ENCODE results near the gene TCF7L1.

TCF7L1 gene

GRCh38 chr2:85169581-85169980 lies 36.4 kb downstream of the TCF7L1 start:
- H3K79me2 ChIP-seq (ENCODE audit: insufficient read depth, low read length), result no peaks in the 10 kb centered on the region

DNA sequence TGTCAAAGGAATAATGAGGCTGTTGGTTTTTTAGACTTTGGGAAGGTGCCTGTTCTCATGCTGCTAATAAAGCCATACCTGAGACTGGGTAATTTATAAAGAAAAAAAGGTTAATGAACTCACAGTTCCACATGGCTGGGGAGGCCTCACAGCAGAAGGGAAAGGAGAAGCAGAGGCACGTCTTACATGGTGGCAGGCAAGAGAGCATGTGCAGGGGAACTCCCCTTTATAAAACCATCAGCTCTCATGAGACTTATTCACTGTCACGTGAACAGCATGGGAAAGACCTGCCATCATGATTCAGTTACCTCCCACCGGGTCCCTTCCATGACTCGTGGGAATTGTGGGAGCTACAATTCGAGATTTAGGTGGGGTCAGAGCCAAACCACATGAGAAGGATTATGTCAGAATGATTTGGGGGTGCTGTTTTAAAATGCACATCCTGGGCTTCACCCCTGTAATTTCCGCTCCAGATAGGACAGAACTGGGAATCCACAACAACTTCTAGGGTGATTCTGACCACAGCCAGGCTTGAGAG lies 37.8 kb downstream of the TCF7L1 start:
- no peaks in the 10 kb centered on the region for H3K27me3 ChIP-seq (ENCODE audit: insufficient read depth, low read length)
- no peak overlapping the region for H3K9ac ChIP-seq (ENCODE audit: low read length)
- no peaks in the 10 kb centered on the region for H3F3A ChIP-seq (ENCODE audit: insufficient read depth, low read length)
- no peaks in the 10 kb centered on the region; the same call in 1 of the 2 replicates for H3K36me3 ChIP-seq (ENCODE audit: insufficient read depth, low read length)
- H3K79me2 ChIP-seq (ENCODE audit: insufficient read depth, low read length), result no peaks in the 10 kb centered on the region
- no peak overlapping the region for H3K27ac ChIP-seq (ENCODE audit: low read depth, low read length, poor library complexity, severe bottlenecking)
- no peaks in the 10 kb centered on the region for H4K20me1 ChIP-seq (ENCODE audit: insufficient read depth, low read length)
- no peaks in the 10 kb centered on the region for H3K9me2 ChIP-seq (ENCODE audit: low read depth, low read length)
- H3K9me3 ChIP-seq (ENCODE audit: low read length), result 0 out of 2 replicates have a peak, but pooled peaks cover 3% of the 10 kb centered on the region
- H3K4me2 ChIP-seq (ENCODE audit: low read length), result no peak overlapping the region
- no peaks in the 10 kb centered on the region for H3K4me1 ChIP-seq (ENCODE audit: insufficient read depth, low read length, severe bottlenecking)
- no peak overlapping the region for H2AFZ ChIP-seq (ENCODE audit: low read length)
- H3K4me3 ChIP-seq (ENCODE audit: low read depth, low read length, poor library complexity, severe bottlenecking), result no peak overlapping the region
- TF ChIP-seq CTCF (IDR thresholded peaks at IDR 0.05; ENCODE audit: low read length) (no peak), EZH2 (IDR thresholded peaks at IDR 0.05; ENCODE audit: borderline replicate concordance, low read length) (no peak)

More at GRCh38 chr2:85169581-85169980, 36.4 kb downstream of the TCF7L1 start:
- no peaks in the 10 kb centered on the region; the same call in 1 of the 2 replicates for H3K36me3 ChIP-seq (ENCODE audit: insufficient read depth, low read length)
- no peaks in the 10 kb centered on the region for H3K4me1 ChIP-seq (ENCODE audit: insufficient read depth, low read length, severe bottlenecking)
- no peak for TF ChIP-seq CTCF (IDR thresholded peaks at IDR 0.05; ENCODE audit: low read length)
- TF ChIP-seq EZH2 (IDR thresholded peaks at IDR 0.05; ENCODE audit: borderline replicate concordance, low read length), result no peak
- H3K9me2 ChIP-seq (ENCODE audit: low read depth, low read length), result no peaks in the 10 kb centered on the region
- H3K27me3 ChIP-seq (ENCODE audit: insufficient read depth, low read length), result no peaks in the 10 kb centered on the region
- no peak overlapping the region for H3K9ac ChIP-seq (ENCODE audit: low read length)
- no peaks in the 10 kb centered on the region for H4K20me1 ChIP-seq (ENCODE audit: insufficient read depth, low read length)
- H3K4me2 ChIP-seq (ENCODE audit: low read length), result no peak overlapping the region
- H3K4me3 ChIP-seq (ENCODE audit: low read depth, low read length, poor library complexity, severe bottlenecking), result no peak overlapping the region
- no peak overlapping the region for H2AFZ ChIP-seq (ENCODE audit: low read length)
- no peaks in the 10 kb centered on the region for H3F3A ChIP-seq (ENCODE audit: insufficient read depth, low read length)
- H3K9me3 ChIP-seq (ENCODE audit: low read length), result 0 out of 2 replicates have a peak, but pooled peaks cover 3% of the 10 kb centered on the region
- H3K27ac ChIP-seq (ENCODE audit: low read depth, low read length, poor library complexity, severe bottlenecking), result no peak overlapping the region

- H3K4me1 ChIP-seq (ENCODE audit: insufficient read depth, low read length, severe bottlenecking), result no peaks in the 10 kb centered on the region
- no peak overlapping the region for H3K4me3 ChIP-seq (ENCODE audit: low read depth, low read length, poor library complexity, severe bottlenecking)
- no peak overlapping the region for H2AFZ ChIP-seq (ENCODE audit: low read length)
- no peak overlapping the region for H3K9ac ChIP-seq (ENCODE audit: low read length)
- H3K27me3 ChIP-seq (ENCODE audit: insufficient read depth, low read length), result no peaks in the 10 kb centered on the region
- 0 out of 2 replicates have a peak, but pooled peaks cover 3% of the 10 kb centered on the region for H3K9me3 ChIP-seq (ENCODE audit: low read length)
- H3K79me2 ChIP-seq (ENCODE audit: insufficient read depth, low read length), result no peaks in the 10 kb centered on the region
- H3K36me3 ChIP-seq (ENCODE audit: insufficient read depth, low read length), result no peaks in the 10 kb centered on the region; the same call in 1 of the 2 replicates
- no peaks in the 10 kb centered on the region for H3F3A ChIP-seq (ENCODE audit: insufficient read depth, low read length)
- TF ChIP-seq EZH2 (IDR thresholded peaks at IDR 0.05; ENCODE audit: borderline replicate concordance, low read length), result no peak
- TF ChIP-seq CTCF (IDR thresholded peaks at IDR 0.05; ENCODE audit: low read length), result no peak
- H3K9me2 ChIP-seq (ENCODE audit: low read depth, low read length), result no peaks in the 10 kb centered on the region
- no peaks in the 10 kb centered on the region for H4K20me1 ChIP-seq (ENCODE audit: insufficient read depth, low read length)
- H3K27ac ChIP-seq (ENCODE audit: low read depth, low read length, poor library complexity, severe bottlenecking), result no peak overlapping the region
- no peak overlapping the region for H3K4me2 ChIP-seq (ENCODE audit: low read length)
These were observed 38.7 kb downstream of the TCF7L1 start for GRCh38 chr2:85171916-85172315.

Measured in OCI-LY1 (cell line).